ENCODE data around the gene SETD5.

The SETD5 gene

DNA sequence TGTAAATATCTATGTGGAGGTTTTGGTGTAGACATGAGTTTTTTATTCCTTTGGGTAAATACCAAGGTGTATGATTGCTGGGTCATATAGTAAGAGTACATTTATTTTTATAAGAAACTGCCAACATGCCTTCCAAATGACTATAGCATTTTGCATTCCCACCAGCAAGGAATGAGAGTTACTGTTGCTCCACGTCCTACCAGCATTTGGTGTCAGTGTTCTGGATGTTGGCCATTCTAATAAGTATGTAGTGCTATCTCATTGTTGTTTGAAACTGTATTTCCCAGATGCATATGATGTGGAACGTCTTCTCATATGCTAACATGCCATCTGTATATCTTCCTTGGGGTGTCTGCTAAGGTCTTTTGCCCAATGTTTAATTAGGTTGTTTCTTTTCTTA lies 117.5 kb downstream of the SETD5 start:
- DNase-seq (ENCODE audit: low read depth) = no peak

DNA sequence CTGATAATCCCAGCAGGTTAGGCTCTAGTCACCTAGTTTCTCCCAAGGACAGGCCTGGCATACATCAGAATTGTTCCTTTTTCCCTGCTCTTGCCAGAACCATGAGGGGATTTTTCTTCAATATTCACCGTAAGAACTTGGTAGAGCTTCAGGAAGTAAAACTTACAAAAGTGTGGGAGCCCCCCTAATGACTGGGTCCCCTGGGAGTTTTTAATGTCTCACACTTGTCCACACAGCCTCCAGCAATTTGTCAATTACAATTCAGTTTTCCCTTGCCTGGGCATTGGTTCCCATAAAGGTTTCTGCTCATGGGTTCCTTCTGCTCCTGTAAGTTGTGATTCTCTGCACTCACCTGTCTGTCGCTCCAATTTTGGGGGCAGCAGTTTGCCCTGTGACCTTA lies 127.7 kb downstream of the SETD5 start:
- no peak for DNase-seq (ENCODE audit: low read depth)
